ENCODE data around the gene TSPAN12. TPM values are rescaled to one million over a fixed set of nuclear protein-coding genes. Genes with fewer than 3 reads are reported as not detected.

The TSPAN12 gene
- total and polyA plus RNA-seq, 4 donors: 16.0 to 102 (median 22.8) TPM

DNA sequence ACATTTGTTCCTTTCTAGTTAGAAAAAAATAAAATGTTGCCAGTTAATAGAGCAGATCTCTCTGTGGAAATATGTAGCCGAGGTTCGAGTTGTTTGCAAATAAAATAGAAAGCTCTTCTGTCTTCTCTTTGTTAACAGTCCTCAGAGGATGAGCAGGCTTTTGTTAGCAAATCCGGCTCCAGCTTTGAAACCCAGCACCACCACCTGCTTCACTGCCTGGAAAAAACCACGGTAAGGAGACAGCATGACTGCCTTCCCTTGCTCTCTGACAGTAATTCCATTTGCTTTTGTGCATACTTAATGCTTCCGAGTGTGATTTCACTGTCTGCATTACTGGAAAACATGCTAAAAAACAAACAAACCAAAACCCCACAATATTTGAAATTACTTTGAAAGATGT, 115.6 kb downstream of the TSPAN12 start:
- 51 to 57% methylated on average over 5 of the region's 5 CpGs for WGBS, 2 donors
- DNase-seq (no peak), ATAC-seq (ENCODE audit: insufficient read depth, low FRiP score) (no peak)
- no peak overlapping the region for H3K27ac ChIP-seq (ENCODE audit: low read depth in 1 of 2, low read length in 1 of 2)
- H3K9ac ChIP-seq (ENCODE audit: insufficient read depth in 1 of 2, low read length in 2 of 2): no peak overlapping the region
- H3K36me3 ChIP-seq (ENCODE audit: control insufficient read depth in 4 of 4, insufficient read depth in 4 of 4, low read length in 4 of 4): no peaks in the 10 kb centered on the region
- no peaks in the 10 kb centered on the region for H3K9me3 ChIP-seq (ENCODE audit: control insufficient read depth in 4 of 4, insufficient read depth in 3 of 4, low read length in 3 of 4)
- TF ChIP-seq, protein P1, sequence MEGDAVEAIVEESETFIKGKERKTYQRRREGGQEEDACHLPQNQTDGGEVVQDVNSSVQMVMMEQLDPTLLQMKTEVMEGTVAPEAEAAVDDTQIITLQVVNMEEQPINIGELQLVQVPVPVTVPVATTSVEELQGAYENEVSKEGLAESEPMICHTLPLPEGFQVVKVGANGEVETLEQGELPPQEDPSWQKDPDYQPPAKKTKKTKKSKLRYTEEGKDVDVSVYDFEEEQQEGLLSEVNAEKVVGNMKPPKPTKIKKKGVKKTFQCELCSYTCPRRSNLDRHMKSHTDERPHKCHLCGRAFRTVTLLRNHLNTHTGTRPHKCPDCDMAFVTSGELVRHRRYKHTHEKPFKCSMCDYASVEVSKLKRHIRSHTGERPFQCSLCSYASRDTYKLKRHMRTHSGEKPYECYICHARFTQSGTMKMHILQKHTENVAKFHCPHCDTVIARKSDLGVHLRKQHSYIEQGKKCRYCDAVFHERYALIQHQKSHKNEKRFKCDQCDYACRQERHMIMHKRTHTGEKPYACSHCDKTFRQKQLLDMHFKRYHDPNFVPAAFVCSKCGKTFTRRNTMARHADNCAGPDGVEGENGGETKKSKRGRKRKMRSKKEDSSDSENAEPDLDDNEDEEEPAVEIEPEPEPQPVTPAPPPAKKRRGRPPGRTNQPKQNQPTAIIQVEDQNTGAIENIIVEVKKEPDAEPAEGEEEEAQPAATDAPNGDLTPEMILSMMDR (IDR thresholded peaks at IDR 0.05; ENCODE audit: control extremely low read depth, extremely low read depth): no peak
- H3K4me1 ChIP-seq (ENCODE audit: control insufficient read depth in 5 of 5, insufficient read depth in 5 of 5, low read length in 5 of 5): no peaks in the 10 kb centered on the region
- H3K27me3 ChIP-seq (ENCODE audit: control insufficient read depth in 3 of 3, insufficient read depth in 3 of 3, low read length in 2 of 3): no peaks in the 10 kb centered on the region
- no peak overlapping the region for H3K4me3 ChIP-seq

DNA sequence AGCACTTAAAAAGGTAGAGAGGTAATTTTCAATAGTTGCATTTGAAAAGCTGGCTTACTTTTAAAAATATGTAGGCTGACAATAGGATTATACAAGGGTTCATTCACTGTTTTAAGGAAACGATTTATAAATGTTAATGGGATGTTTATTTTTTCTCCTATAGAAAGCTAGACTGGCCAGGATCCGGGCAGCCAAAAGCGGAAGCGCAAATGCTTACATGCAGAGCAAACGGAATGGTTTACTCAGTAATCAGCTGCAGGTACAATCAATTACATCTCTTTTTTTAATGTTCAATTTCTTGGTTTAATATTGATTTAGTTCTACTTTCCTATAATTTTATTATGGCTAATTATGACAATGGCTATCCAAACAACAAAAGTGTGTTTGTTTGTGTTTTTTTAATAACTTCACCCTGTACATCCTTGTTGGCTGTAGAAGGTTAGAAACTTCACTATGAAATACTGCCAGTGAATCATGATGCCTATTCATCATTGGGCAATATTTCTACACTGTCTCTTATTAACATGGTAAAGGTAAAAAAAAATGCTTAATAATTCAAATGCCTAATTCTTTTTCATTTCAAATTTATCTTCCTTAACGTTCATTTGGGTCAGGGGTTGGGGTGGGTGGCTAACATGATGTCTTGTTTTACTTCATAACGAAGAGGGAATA, 116.4 kb downstream of the TSPAN12 start:
- Histone ChIP-seq H3K4me1 (ENCODE audit: control insufficient read depth in 5 of 5, insufficient read depth in 5 of 5, low read length in 5 of 5) (no peaks in the 10 kb centered on the region), H3K9me3 (ENCODE audit: control insufficient read depth in 4 of 4, insufficient read depth in 3 of 4, low read length in 3 of 4) (no peaks in the 10 kb centered on the region), H3K27ac (ENCODE audit: low read depth in 1 of 2, low read length in 1 of 2) (no peak overlapping the region), H3K36me3 (ENCODE audit: control insufficient read depth in 4 of 4, insufficient read depth in 4 of 4, low read length in 4 of 4) (no peaks in the 10 kb centered on the region), H3K9ac (ENCODE audit: insufficient read depth in 1 of 2, low read length in 2 of 2) (no peak overlapping the region), H3K4me3 (no peak overlapping the region), H3K27me3 (ENCODE audit: control insufficient read depth in 3 of 3, insufficient read depth in 3 of 3, low read length in 2 of 3) (no peaks in the 10 kb centered on the region)
- 65 to 69% methylated on average over 7 of the region's 7 CpGs for WGBS, 2 donors
- DNase-seq (no peak), ATAC-seq (ENCODE audit: insufficient read depth, low FRiP score) (no peak)
- TF ChIP-seq, protein P1 (IDR thresholded peaks at IDR 0.05; ENCODE audit: control extremely low read depth, extremely low read depth): no peak

DNA sequence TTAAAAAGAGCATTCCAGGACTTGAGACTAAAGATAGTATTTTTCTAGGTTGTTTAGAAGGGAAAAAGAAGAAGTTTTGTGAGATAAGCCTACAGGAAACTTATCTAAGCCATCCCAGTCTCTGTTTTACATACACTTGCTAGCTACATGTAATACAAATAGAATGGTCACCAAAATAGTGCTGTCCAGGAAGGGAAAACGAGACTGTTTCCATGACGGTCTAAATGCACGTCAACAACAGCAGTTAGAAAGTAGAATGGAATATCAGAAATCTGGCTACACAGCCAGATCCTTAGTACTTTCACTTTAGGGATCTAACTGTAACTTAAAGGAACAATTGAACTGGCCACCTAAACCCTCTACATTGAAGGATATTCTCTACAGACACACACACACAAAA, 117.6 kb downstream of the TSPAN12 start:
- no peaks in the 10 kb centered on the region for H3K36me3 ChIP-seq (ENCODE audit: control insufficient read depth in 4 of 4, insufficient read depth in 4 of 4, low read length in 4 of 4)
- H3K9ac ChIP-seq (ENCODE audit: insufficient read depth in 1 of 2, low read length in 2 of 2): no peak overlapping the region
- H3K9me3 ChIP-seq (ENCODE audit: control insufficient read depth in 4 of 4, insufficient read depth in 3 of 4, low read length in 3 of 4): no peaks in the 10 kb centered on the region
- peaks cover 0 to 7% (median 0%) of the 10 kb centered on the region in 5 donors for H3K4me1 ChIP-seq (ENCODE audit: control insufficient read depth in 5 of 5, insufficient read depth in 5 of 5, low read length in 5 of 5)
- TF ChIP-seq, protein P1 (IDR thresholded peaks at IDR 0.05; ENCODE audit: control extremely low read depth, extremely low read depth): no peak
- no peak overlapping the region for H3K4me3 ChIP-seq
- ATAC-seq (ENCODE audit: insufficient read depth, low FRiP score) (no peak), DNase-seq (peak; percentile 16 to 59 (median 48))
- no peak overlapping the region for H3K27ac ChIP-seq (ENCODE audit: low read depth in 1 of 2, low read length in 1 of 2)
- no peaks in the 10 kb centered on the region for H3K27me3 ChIP-seq (ENCODE audit: control insufficient read depth in 3 of 3, insufficient read depth in 3 of 3, low read length in 2 of 3)
- 28 to 41% methylated on average over 3 of the region's 3 CpGs for WGBS, 2 donors

DNA sequence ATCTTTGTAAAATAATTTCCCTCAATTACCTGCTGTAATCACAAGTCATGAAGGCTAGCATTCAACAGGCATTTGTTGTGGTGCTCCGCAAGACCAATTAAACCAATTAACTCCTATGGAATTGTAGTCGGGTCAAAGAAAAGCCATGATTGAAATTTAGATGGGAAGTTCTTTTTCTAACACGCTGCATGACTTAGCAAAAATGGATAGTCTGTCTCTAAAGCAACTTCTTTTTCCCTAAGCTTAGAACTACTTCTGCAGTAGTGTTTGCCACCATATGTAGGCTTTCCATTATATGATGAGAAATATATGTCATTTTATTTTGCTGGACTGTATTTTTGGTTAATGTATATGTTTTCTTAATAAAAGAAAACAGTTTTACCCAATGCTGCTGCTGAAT, 119.1 kb downstream of the TSPAN12 start:
- no peak for DNase-seq
- Histone ChIP-seq H3K27me3 (ENCODE audit: control insufficient read depth in 3 of 3, insufficient read depth in 3 of 3, low read length in 2 of 3) (no peaks in the 10 kb centered on the region), H3K36me3 (ENCODE audit: control insufficient read depth in 4 of 4, insufficient read depth in 4 of 4, low read length in 4 of 4) (no peaks in the 10 kb centered on the region), H3K9me3 (ENCODE audit: control insufficient read depth in 4 of 4, insufficient read depth in 3 of 4, low read length in 3 of 4) (no peaks in the 10 kb centered on the region), H3K4me1 (ENCODE audit: control insufficient read depth in 5 of 5, insufficient read depth in 5 of 5, low read length in 5 of 5) (peaks cover 0 to 10% (median 0%) of the 10 kb centered on the region in 5 donors), H3K27ac (ENCODE audit: low read depth in 1 of 2, low read length in 1 of 2) (no peak overlapping the region), H3K9ac (ENCODE audit: insufficient read depth in 1 of 2, low read length in 2 of 2) (no peak overlapping the region), H3K4me3 (no peak overlapping the region)
- ATAC-seq (ENCODE audit: insufficient read depth, low FRiP score): no peak
- 70 to 78% methylated on average over 3 of the region's 3 CpGs for WGBS, 2 donors
- TF ChIP-seq, protein P1 (IDR thresholded peaks at IDR 0.05; ENCODE audit: control extremely low read depth, extremely low read depth): no peak

Data from lung (tissue), 12 donors.